Retinal pigment epithelial cell (primary cell): ENCODE measurements around the gene CADM1.

Experiments used
- DNase-seq: peaks from one replicate; pipeline ENCODE4 v3.0.0-alpha.2; 2010; ENCODE audit warnings: low read depth
- H3K4me3 ChIP-seq: 2 replicates; pipeline ENCODE4 v1.5.1; 2011; ENCODE audit warnings: mild to moderate bottlenecking, low read length, control low read depth, moderate library complexity
- CTCF ChIP-seq: conservative IDR thresholded peaks from 2 replicates; pipeline ENCODE4 v1.5.1; 2011; ENCODE audit warnings: low read depth, low read length, control low read depth, inconsistent platforms

Gene CADM1

DNA sequence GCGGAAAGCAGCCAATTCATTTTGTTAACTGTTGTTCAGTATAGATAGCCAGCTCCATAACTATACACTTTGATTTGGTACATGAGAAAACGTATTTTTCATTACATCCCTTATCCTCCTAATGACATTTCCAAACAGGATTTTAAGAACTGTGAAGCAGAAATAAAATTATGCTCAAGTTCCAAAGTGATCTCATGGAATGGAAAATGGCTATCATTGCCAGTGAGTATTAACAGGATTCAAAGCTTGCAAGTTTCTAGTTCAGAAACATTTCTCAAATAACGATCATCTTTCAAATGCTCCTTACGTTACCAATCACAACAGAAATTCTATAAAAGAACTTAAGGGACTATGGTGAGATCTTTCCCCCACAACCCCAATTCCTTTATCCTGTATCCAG lies 53.7 kb downstream of the CADM1 start:
- no peak for DNase-seq
- TF ChIP-seq CTCF = no peak
- H3K4me3 ChIP-seq = no peak overlapping the region

DNA sequence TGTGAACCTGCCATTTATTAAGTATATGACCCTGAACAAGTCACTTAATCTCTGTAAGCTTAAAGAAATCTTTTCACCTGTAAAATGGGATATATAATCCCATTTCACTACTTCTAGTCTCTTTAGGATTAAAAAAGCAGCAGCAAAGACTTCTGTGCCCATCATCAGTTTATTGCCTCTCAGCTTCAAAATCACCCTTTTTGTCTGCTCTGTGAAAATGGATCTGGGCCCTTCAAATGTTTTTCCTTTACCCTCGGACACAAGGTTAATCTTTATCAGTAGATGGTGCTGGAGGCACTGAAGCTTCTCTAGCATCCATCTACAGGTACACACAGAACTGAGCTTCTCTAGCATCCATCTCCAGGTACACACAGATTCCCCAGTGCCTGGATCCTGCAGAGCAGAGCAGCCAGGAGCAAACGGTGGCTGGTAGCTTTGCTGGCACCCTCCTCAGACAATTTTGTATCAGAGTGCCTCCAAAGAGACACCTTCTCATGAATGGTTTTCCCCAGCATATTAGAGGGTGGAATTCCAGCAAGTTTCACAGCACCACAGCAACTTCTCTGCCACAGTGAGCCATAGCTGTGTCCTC lies 56.8 kb downstream of the CADM1 start:
- TF ChIP-seq CTCF = no peak
- no peak for DNase-seq
- no peak overlapping the region for H3K4me3 ChIP-seq

DNA sequence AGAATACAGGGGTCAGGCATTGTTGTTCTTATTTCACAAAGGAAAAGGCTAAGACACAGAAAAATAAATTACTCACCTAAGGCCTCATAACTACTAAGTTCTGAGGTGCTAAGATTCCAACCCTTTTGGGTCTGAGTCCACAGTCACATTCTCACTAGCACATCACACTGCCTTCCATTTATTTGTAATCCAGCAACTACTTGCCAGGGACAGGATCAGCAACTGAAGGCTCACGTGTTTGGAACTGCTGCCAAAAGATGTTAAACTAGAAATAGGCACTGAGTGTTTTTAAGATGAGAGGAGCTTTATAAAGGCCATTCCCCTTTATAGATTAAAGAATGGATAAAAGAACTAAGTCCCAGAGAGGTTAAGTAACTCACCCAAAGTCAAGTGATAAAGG lies 58.0 kb downstream of the CADM1 start:
- no peak for DNase-seq
- no peak for TF ChIP-seq CTCF
- no peak overlapping the region for H3K4me3 ChIP-seq

GRCh38 chr11:115444542-115444941 lies 59.7 kb downstream of the CADM1 start:
- TF ChIP-seq CTCF = no peak
- no peak overlapping the region for H3K4me3 ChIP-seq
- DNase-seq = no peak

GRCh38 chr11:115439969-115440540 lies 64.2 kb downstream of the CADM1 start:
- H3K4me3 ChIP-seq = no peak overlapping the region
- TF ChIP-seq CTCF = no peak
- DNase-seq = no peak

DNA sequence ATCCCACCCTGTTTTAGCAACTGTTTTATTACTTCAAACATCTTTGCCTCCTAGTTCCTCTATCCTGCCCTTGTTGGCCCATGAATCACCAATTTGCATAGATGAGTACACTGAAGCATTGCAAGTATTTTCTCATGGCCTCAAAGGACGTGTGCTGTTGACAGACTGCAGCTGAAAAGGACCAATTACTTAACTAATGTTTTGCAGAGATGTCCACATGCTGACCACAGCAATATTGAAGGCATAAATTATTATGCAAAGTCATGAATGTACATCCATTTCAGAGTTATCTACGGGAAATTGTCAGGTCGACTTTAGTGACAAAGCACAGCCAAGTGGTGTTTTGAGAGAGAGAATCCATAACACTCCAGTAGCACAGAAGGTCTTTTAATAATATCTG lies 64.8 kb downstream of the CADM1 start:
- DNase-seq = no peak
- no peak for TF ChIP-seq CTCF
- H3K4me3 ChIP-seq = no peak overlapping the region

DNA sequence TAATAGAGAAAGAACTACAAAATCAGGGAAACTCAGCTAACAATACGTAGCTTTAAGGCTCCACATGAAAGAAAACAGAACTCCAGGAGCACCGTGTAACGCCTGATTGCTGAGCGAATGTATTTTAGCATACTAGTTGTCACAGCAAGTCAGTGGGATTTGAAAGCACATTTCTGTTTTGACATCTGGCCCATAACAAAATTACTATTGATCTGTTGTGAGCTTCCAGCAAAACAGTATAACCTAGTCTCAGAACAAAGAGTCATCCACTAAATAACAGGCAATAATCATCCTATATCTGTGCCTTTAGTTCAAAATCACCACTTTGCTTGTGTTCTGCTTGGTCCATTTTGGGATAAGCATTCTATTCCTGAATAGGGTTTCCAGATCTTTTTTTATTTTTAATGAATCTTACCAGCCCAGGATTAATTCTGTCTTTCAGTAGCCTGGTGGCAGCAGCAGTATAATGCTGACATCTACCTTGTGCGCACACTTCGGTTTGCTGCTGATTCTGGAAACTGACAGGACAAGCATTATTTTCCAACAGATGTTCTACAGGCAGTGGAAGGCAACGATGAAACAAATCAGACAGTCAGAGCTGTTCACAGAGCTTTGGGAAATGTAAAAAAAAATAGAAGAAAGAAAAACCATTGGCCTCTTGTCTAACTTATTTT lies 66.2 kb downstream of the CADM1 start:
- TF ChIP-seq CTCF = no peak
- no peak overlapping the region for H3K4me3 ChIP-seq
- no peak for DNase-seq
